Upper lobe of left lung (tissue), 4 donors: ENCODE measurements around the gene KCNMA1.

ENCODE experiments used
- CTCF ChIP-seq, 6 experiments: fragments of 450-650 bp in 4 of 6; fragments of 200-600 bp in 2 of 6; sonication (generic) in 2 of 6; IDR thresholded peaks; one replicate each; pipeline ENCODE4 v1.5.1; 2016 to 2019; ENCODE audit warnings: antibody characterized with exemption in 6 of 6
- POLR2A ChIP-seq, 4 donors: fragments of 450-650 bp; IDR thresholded peaks; one replicate each; pipeline ENCODE4 v1.5.1; 2016 to 2017; ENCODE audit warnings: antibody characterized with exemption in 4 of 4, mild to moderate bottlenecking in 2 of 4
- POLR2AphosphoS5 ChIP-seq, 2 donors: sonication (generic); formaldehyde crosslinking; IDR thresholded peaks; one replicate each; pipeline ENCODE4 v1.5.1; 2017; ENCODE audit warnings: antibody characterized with exemption in 2 of 2

- TF ChIP-seq POLR2AphosphoS5 (IDR thresholded peaks at IDR 0.05) (no peak), POLR2A (IDR thresholded peaks at IDR 0.05) (no peak), CTCF (IDR thresholded peaks at IDR 0.05) (no peak)
Observed at GRCh38 chr10:77281719-77282118, 355.9 kb downstream of the KCNMA1 start.
